Measurements from ENCODE around the gene DOCK3. TPM values are rescaled to one million over a fixed set of nuclear protein-coding genes. Genes with fewer than 3 reads are reported as not detected.
"Not testable (repeated sequence)": the region's sequence is repeated elsewhere in the genome, so short reads cannot be mapped to it uniquely, and the experiment has no call there.

Gene DOCK3
- total RNA-seq, 1 donor: 0.36 TPM

DNA sequence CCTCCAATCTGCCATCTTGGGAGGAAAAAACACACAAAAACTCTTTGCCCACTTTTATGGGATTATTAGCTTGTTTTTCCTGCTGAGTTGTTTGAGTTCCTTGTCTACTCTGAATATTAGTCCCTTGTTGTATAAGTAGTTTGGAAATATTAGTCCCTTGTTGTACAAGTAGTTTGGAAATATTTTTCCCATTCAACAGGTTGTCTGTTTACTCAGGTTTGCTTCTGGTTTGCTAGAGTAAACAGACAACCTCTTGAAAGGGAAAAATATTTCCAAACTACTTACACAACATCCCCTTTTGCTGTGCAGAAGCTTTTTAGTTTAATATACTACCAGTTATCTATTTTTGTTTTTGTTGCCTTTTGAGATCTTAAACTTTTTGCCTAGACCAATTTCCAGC is 517.0 kb downstream of the DOCK3 start:
- no peak overlapping the region for H2AFZ ChIP-seq (ENCODE audit: low read length)

DNA sequence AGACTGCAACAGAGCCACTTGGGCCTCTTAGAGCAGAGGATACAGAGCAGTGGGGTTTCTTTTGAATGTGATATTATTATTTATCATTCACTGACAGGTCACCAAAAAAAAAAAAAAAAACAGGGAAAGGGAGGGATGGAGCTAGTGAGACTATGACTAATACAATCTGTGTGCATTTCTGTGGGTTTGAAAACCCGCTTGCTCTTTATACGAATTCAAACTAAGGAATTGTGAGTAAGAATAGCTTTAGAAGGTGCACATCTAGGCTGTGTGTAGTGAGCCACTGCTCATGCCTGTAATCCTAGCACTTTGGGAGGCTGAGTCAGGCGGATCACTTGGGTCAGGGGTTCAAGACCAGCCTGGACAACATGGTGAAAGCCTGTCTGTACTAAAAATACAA is 523.8 kb downstream of the DOCK3 start:
- H3K27me3 ChIP-seq (ENCODE audit: insufficient read depth, low read length): no peaks in the 10 kb centered on the region
- no peak overlapping the region for H3K4me3 ChIP-seq (ENCODE audit: insufficient read depth, low read length)
- H3K4me1 ChIP-seq (ENCODE audit: insufficient read depth, low read length): no peaks in the 10 kb centered on the region
- H3K4me2 ChIP-seq (ENCODE audit: insufficient read depth, low read length): no peak overlapping the region
- H3K9me3 ChIP-seq (ENCODE audit: low read depth, low read length): no peaks in the 10 kb centered on the region
- H4K20me1 ChIP-seq (ENCODE audit: insufficient read depth, low read length): no peaks in the 10 kb centered on the region
- TF ChIP-seq, protein P1, sequence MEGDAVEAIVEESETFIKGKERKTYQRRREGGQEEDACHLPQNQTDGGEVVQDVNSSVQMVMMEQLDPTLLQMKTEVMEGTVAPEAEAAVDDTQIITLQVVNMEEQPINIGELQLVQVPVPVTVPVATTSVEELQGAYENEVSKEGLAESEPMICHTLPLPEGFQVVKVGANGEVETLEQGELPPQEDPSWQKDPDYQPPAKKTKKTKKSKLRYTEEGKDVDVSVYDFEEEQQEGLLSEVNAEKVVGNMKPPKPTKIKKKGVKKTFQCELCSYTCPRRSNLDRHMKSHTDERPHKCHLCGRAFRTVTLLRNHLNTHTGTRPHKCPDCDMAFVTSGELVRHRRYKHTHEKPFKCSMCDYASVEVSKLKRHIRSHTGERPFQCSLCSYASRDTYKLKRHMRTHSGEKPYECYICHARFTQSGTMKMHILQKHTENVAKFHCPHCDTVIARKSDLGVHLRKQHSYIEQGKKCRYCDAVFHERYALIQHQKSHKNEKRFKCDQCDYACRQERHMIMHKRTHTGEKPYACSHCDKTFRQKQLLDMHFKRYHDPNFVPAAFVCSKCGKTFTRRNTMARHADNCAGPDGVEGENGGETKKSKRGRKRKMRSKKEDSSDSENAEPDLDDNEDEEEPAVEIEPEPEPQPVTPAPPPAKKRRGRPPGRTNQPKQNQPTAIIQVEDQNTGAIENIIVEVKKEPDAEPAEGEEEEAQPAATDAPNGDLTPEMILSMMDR (IDR thresholded peaks at IDR 0.05; ENCODE audit: extremely low read depth, low read depth, low read length): no peak
- no peaks in the 10 kb centered on the region for H3K79me2 ChIP-seq (ENCODE audit: insufficient read depth, low read length)
- DNase-seq (ENCODE audit: insufficient read length, low spot score, missing footprints): peak; percentile 13
- H3K27ac ChIP-seq (ENCODE audit: low read depth, low read length): no peak overlapping the region
- H3K36me3 ChIP-seq (ENCODE audit: insufficient read depth, low read length): no peaks in the 10 kb centered on the region
- H2AFZ ChIP-seq (ENCODE audit: low read length): no peak overlapping the region

More for the DNA sequence above, 517.0 kb downstream of the DOCK3 start:
- H4K20me1 ChIP-seq (ENCODE audit: insufficient read depth, low read length): no peaks in the 10 kb centered on the region
- no peaks in the 10 kb centered on the region for H3K36me3 ChIP-seq (ENCODE audit: insufficient read depth, low read length)
- no peaks in the 10 kb centered on the region for H3K9me3 ChIP-seq (ENCODE audit: low read depth, low read length)
- TF ChIP-seq, protein P1 (IDR thresholded peaks at IDR 0.05; ENCODE audit: extremely low read depth, low read depth, low read length): no peak
- no peak overlapping the region for H3K4me3 ChIP-seq (ENCODE audit: insufficient read depth, low read length)
- H3K27ac ChIP-seq (ENCODE audit: low read depth, low read length): no peak overlapping the region
- H3K27me3 ChIP-seq (ENCODE audit: insufficient read depth, low read length): no peaks in the 10 kb centered on the region
- no peaks in the 10 kb centered on the region for H3K4me1 ChIP-seq (ENCODE audit: insufficient read depth, low read length)
- no peak overlapping the region for H3K4me2 ChIP-seq (ENCODE audit: insufficient read depth, low read length)
- no peak for DNase-seq (ENCODE audit: insufficient read length, low spot score, missing footprints)
- H3K79me2 ChIP-seq (ENCODE audit: insufficient read depth, low read length): no peaks in the 10 kb centered on the region

DNA sequence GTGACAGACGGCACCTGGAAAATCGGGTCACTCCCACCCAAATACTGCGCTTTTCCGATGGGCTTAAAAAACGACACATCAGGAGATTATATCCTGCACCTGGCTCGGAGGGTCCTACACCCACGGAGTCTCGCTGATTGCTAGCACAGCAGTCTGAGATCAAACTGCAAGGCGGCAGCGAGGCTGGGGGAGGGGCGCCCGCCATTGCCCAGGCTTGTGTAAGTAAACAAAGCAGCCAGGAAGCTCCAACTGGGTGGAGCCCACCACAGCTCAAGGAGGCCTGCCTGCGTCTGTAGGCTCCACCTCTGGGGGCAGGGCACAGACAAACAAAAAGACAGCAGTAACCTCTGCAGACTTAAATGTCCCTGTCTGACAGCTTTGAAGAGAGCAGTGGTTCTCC is 524.6 kb downstream of the DOCK3 start:
- H3K27me3 ChIP-seq (ENCODE audit: insufficient read depth, low read length); H4K20me1 ChIP-seq (ENCODE audit: insufficient read depth, low read length); H3K4me3 ChIP-seq (ENCODE audit: insufficient read depth, low read length); H3K9me3 ChIP-seq (ENCODE audit: low read depth, low read length); H2AFZ ChIP-seq (ENCODE audit: low read length); H3K79me2 ChIP-seq (ENCODE audit: insufficient read depth, low read length); H3K4me2 ChIP-seq (ENCODE audit: insufficient read depth, low read length); H3K4me1 ChIP-seq (ENCODE audit: insufficient read depth, low read length); H3K36me3 ChIP-seq (ENCODE audit: insufficient read depth, low read length); DNase-seq (ENCODE audit: insufficient read length, low spot score, missing footprints); H3K27ac ChIP-seq (ENCODE audit: low read depth, low read length): not testable (repeated sequence)

DNA sequence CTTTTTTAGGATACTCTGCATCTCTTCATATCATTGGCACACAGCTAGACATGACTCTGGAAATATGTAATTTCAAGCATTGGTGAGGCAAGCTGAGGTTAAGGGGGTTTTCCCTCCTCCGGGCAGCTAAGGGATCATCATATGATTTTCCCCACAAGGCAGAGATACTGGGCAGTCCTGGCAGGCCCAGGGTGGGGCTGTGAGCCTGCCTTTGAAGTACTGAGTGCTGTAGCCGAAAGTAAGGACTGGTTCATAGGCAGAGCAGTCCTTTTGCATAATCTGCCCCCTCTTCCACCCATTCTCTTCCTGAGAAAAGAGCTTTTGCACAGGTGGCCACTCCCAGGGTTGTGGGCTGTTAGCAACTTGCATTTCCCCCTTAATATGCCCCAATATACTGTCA is 541.6 kb downstream of the DOCK3 start:
- H3K4me1 ChIP-seq (ENCODE audit: insufficient read depth, low read length): no peaks in the 10 kb centered on the region
- H3K9me3 ChIP-seq (ENCODE audit: low read depth, low read length): no peaks in the 10 kb centered on the region
- H3K27ac ChIP-seq (ENCODE audit: low read depth, low read length): no peak overlapping the region
- H3K4me2 ChIP-seq (ENCODE audit: insufficient read depth, low read length): no peak overlapping the region
- no peak overlapping the region for H3K4me3 ChIP-seq (ENCODE audit: insufficient read depth, low read length)
- no peaks in the 10 kb centered on the region for H3K27me3 ChIP-seq (ENCODE audit: insufficient read depth, low read length)
- no peaks in the 10 kb centered on the region for H3K36me3 ChIP-seq (ENCODE audit: insufficient read depth, low read length)
- no peak for DNase-seq (ENCODE audit: insufficient read length, low spot score, missing footprints)
- H3K79me2 ChIP-seq (ENCODE audit: insufficient read depth, low read length): no peaks in the 10 kb centered on the region
- TF ChIP-seq, protein P1 (IDR thresholded peaks at IDR 0.05; ENCODE audit: extremely low read depth, low read depth, low read length): no peak
- H2AFZ ChIP-seq (ENCODE audit: low read length): no peak overlapping the region
- no peaks in the 10 kb centered on the region for H4K20me1 ChIP-seq (ENCODE audit: insufficient read depth, low read length)

Measured in osteoblast (primary cell).